ENCODE data around the gene APELA.
"Not testable (repeated sequence)": the region's sequence is repeated elsewhere in the genome, so short reads cannot be mapped to it uniquely, and the experiment has no call there.

APELA gene

DNA sequence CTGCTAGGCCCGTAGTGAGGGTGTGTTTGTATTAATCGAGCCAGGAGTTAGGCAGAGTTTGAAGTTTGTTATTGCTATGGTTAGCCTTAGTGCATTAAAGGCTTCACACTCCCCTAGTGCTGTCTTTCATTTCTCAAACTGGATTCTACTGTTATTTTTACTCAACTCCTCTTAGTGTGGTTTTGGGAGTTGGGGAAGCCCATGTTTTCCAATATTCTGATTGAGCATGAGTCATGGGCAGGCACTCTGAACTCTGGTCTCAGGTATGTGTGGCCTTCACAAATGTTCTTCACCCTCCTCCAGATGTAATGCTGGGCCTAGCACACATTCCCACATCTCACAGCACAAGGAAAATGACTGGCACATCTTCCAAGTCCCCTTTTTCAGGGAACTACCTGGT is 50.1 kb downstream of the APELA start:
- DNase-seq: not testable (repeated sequence)

DNA sequence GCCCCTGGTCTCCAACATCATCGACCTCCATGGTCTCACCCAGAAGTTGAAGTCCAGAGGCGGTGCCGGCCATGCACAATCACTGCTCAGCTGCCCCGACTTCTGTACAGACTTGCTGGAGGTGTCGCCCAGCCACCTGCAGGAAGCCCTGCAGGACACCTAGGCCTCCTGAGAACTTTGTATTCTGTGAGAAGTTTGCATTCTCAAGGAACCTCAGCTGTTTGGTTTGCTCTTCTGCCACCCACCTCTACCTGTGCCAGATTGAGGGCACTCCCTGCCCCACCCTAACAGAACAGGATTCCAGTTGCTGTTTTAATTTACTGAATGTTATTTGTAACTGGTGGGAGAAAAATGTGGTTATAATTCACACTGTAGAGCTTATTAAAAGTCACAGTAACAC is 53.7 kb downstream of the APELA start:
- no peak for DNase-seq

DNA sequence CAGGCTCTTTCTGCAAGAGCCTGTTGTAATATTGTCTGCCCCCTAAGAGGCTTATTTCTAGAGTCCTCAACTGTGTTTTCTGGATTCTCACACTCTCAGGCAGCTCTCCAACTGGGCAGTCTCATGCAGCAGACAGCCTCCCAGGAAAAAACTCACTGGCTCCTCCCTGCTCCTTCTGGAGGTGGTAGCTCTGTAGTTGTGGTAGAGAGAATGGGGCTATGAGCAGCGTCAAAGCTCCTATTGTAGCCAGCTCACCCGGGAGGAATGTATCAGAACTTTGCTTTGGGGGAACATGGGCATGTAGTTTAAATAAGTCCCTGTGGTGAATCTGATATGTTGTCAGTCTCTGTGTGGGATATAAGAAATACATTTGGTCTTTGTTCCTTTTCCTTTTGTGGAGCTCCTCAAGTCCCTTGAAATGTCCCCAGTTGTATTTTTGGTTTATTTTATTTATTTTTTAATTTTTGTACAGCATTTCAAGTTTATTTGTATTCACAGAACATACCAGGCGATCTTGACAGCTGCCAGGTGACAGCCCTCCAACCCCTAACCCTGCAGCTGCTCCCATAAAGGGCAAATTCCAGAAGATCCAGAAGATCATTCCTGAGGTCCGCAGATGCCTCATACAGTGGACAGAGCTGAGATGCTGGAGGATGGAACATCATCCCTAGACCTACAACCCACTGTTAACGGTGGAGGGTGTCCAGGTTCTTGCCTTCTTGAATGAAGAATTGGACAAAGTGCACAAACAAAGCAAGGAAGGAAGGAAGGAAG is 54.8 kb downstream of the APELA start:
- no peak for DNase-seq

DNA sequence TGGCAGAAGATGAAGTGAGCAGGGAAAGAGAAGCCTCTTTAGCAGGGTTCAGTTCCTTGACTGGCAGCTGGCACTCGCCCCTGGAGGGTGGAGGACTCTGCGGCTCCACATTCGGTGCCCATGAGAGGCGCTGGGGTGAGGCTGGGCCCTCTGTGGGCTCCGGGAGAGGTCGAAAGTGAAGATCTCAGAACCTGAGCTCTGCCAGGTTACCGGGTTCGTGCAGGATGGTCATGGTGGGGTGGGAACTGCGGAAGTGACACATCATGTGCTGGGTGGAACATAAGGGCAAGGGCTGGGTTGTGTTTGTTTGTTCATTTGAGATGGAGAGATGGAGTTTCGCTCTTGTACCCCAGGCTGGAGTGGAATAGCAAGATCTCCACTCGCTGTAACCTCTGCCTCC is 56.3 kb downstream of the APELA start:
- no peak for DNase-seq

DNA sequence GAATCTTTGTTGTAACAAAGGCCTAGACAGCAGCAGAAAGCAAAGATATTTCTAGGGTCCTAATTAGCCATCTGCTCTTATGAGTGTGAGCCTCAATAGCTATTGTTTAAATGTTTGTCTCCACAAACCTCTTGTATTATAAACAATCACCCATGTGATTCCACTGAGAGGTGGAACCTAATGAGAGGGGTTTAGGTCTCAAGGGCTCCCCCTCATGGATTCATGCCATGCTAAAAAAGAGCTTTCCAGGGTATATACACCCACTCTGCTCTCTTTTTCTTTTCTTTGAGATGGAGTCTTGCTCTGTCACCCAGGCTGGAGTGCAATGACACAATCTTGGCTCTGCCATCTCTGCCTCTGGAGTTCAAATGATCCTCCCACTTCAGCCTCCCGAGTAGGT is 58.4 kb downstream of the APELA start:
- peak; percentile 52 for DNase-seq

DNA sequence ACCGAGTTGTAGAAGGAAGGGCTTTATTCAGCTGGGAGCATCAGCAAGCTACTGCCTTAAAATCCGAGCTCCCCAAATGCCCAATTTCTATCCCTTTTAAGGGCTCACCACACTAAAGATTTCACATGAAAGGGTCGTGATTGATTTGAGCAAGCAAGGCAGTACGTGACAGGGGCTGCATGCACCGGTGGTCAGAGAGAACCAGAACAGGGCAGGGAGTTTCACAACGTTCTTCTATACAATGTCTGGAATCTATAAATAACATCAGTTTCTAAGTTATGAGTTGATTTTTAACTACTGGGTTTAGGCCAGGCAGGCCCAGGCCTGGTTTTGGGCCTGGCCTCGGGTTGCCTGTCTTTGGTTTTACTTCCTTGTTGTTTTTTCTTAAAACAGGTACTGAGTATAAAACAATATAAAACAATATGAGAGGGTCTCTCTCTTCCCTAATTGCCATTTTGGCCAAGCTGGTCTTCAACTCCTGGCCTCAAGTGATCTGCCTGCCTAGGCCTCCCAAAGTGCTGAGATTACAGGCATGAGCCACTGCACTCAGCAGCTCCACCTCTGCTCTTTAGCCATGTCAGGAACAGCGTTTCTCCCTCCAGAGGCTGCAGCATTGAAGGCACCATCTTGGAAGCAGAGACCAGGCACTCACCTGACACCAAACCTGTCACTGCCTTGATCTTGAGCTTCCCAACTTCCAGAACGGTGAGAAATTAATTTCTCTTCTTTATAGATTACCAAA is 59.1 kb downstream of the APELA start:
- DNase-seq: not testable (repeated sequence)

DNA sequence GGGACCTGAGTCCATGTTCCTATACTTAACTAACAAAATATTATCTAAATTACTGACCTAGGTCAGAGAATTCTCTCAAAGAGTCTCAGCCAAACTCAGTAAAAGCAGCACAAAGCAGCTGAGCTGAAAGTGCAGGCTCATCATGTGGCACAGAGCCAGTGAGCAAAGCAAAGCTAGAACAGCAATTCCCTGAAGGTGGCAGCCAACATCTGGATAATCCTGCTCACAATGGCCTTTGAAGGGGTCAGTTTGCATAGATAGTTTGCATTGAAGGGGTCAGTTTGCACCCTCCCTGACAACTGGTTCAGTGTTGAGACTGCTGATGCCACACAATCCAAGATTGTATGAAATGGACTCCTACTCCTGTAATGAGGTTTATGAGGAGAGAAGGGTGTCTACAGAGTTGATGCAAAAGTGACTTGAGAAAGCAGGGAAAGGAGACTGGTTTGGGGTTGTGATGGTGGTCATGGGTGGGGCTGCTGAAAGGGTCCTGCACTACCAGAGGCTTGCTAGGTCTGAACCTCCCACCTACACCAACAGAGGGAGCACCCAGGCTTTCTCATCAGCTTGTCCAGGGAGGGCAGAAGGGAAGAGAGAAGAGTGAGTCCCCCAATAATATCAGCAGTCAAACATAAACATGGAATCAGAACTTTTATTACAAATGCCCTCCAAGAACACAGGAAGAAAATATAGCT is 60.7 kb downstream of the APELA start:
- peak; percentile 17 for DNase-seq

DNA sequence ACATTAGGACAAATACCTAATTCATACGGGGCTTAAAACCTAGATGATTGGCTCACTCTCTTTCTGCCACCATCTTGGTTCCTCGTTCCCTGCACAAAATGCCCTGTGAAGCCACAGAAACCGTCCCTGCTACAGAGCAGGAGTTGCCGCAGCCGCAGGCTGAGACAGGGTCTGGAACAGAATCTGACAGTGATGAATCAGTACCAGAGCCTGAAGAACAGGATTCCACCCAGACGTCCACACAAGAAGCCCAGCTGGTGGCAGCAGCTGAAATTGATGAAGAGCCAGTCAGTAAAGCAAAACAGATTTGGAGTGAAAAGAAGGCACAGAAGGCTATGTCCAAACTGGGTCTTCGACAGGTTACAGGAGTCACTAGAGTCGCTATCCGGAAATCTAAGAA is 66.2 kb downstream of the APELA start:
- no peak for DNase-seq

DNA sequence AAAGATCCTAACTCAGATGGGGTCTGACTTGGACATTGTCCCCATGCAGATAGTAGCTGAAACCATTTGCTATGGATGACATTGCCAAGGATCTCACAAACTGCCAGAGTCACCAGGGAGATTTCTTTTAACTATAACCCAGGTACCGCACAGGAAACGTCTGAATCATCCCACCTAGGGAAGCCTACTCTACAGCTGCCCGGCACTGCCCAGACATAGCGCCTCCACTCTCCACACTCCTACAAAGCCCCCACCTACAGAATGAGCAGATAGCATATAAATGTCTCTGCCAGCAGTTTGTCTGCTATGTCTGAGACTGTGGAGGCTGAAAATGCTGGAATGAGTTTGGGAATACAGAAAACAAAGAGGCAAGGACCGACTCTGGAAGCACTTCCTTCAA is 68.2 kb downstream of the APELA start:
- DNase-seq: no peak

DNA sequence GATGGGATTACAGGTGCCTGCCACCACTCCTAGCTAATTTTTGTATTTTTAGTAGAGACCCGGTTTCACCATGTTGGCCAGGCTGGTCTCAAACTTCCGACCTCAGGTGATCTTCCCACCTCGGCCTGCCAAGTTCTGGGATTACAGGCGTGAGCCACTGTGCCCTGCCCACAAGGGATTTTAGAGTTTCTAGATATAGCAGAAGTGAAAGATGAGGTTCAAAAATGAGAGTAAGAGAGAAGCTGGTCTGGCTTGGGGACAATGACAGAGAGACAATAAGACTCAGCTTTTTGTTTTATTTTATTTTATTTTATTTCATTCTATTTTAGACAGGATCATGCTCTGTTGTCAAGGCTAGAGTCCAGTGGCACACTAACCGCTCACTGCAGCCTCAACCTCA is 69.8 kb downstream of the APELA start:
- DNase-seq: no peak

Measured in DMS53 (cell line).